Mononuclear cell (primary cell): ENCODE measurements around the gene CORO6. TPM values are rescaled to one million over a fixed set of nuclear protein-coding genes. Genes with fewer than 3 reads are reported as not detected.

Source experiments
- total RNA-seq: library from RNA; depleted of rRNA; stranded (reverse); fragments of >200 nt; gene quantifications from one replicate; pipeline ENCODE4 v1.2.3, GENCODE V29; 2012

Gene CORO6
- total RNA-seq, 1 donor: 0.31 TPM

Other genes with a start within 250 kb of the CORO6 start
- gene TAOK1, start 232.5 kb downstream of the CORO6 start, total RNA-seq: 23.4 TPM
- gene ABHD15, start 55.9 kb downstream of the CORO6 start, total RNA-seq: 8.9 TPM
- 25.0 TPM for gene TP53I13, start 54.2 kb downstream of the CORO6 start, total RNA-seq
- gene GIT1, start 33.3 kb downstream of the CORO6 start, total RNA-seq: 17.5 TPM
- gene ANKRD13B, start 29.8 kb downstream of the CORO6 start, total RNA-seq: 1.3 TPM